H1 (cell line): ENCODE results near the gene ACTRT1.

Experiments
- CBX5 ChIP-seq: fragments of 300-800, 300-1000 bp; sonication (generic); IDR thresholded peaks from 2 replicates; pipeline ENCODE4 v1.7.1; 2016; ENCODE audit warnings: antibody characterized with exemption, low read length, low read depth
- FOSL1 ChIP-seq: IDR thresholded peaks from 2 replicates; pipeline ENCODE4 v1.6.1; 2011; ENCODE audit warnings: mild to moderate bottlenecking, low read depth, low read length, moderate library complexity; ENCODE audit not compliant: insufficient read depth
- JUN ChIP-seq: IDR thresholded peaks from 2 replicates; pipeline ENCODE4 v1.6.1; 2011; ENCODE audit warnings: low read depth, mild to moderate bottlenecking, improper control_type of control experiment, low read length
- KDM1A ChIP-seq: fragments of 200-600, 300-600 bp; sonication (generic); IDR thresholded peaks from 2 replicates; pipeline ENCODE4 v1.7.1; 2016; ENCODE audit warnings: mild to moderate bottlenecking, low read length, borderline replicate concordance
- POLR2AphosphoS5 ChIP-seq: IDR thresholded peaks from 2 replicates; pipeline ENCODE4 v1.6.1; 2011; ENCODE audit warnings: low read depth, low read length
- SP4 ChIP-seq: IDR thresholded peaks from 2 replicates; pipeline ENCODE4 v1.6.1; 2012; ENCODE audit warnings: low read length, inconsistent platforms
- TAF1 ChIP-seq: IDR thresholded peaks from 2 replicates; pipeline ENCODE4 v1.6.1; 2011; ENCODE audit warnings: mild to moderate bottlenecking, low read depth, low read length
- YY1 ChIP-seq: IDR thresholded peaks from 2 replicates; pipeline ENCODE4 v1.6.1; 2011; ENCODE audit warnings: low read depth, mild to moderate bottlenecking, low read length
- TF ChIP-seq, protein P1 (sequence below), 3 experiments: IDR thresholded peaks; 1 replicate in 2 of 3; 2 replicates in 1 of 3; pipeline versions ENCODE4 v1.5.1 to v1.6.1; 2011; ENCODE audit warnings: low read length in 3 of 3, mild to moderate bottlenecking in 3 of 3, inconsistent platforms in 2 of 3, low read depth in 1 of 3, moderate library complexity in 1 of 3; ENCODE audit not compliant: insufficient read depth in 1 of 3; ENCODE audit errors: control extremely low read depth in 1 of 3
- TF ChIP-seq, protein P2 (sequence below): IDR thresholded peaks from 2 replicates; pipeline ENCODE4 v1.6.1; 2011; ENCODE audit warnings: low read depth, mild to moderate bottlenecking, low read length; ENCODE audit not compliant: insufficient read depth
- TF ChIP-seq, protein P3 (sequence below): IDR thresholded peaks from 2 replicates; pipeline ENCODE4 v1.6.1; 2012; ENCODE audit warnings: inconsistent platforms
- TF ChIP-seq, protein P4 (sequence below): fragments of 300-600 bp; sonication (generic); IDR thresholded peaks from 2 replicates; pipeline ENCODE4 v1.7.1; 2012; ENCODE audit warnings: low read length, moderate library complexity, mild to moderate bottlenecking, inconsistent platforms; ENCODE audit not compliant: insufficient replicate concordance

DNA sequence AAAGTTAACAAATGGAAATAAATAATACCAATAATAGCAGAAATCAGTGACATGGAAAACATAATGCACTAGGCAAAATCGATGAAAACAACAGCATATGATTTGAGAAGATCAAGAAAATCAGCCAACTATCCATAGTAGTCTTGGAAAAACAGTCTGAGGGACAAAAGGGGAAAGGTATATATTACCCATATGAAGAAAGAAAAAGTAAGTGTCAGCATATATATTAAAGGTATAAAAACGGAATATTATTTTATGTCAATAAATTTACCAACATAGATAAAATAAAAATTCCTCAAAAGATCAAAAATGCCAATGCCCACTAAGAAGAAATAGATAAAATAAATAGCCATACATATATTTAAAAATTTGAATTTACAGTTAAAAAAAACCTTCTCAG is 33.0 kb downstream of the ACTRT1 start:
- TF ChIP-seq TAF1 (no peak), SP4 (no peak), JUN (no peak), POLR2AphosphoS5 (no peak), YY1 (no peak), CBX5 (no peak), KDM1A (no peak), FOSL1 (no peak)
- TF ChIP-seq, protein P1, sequence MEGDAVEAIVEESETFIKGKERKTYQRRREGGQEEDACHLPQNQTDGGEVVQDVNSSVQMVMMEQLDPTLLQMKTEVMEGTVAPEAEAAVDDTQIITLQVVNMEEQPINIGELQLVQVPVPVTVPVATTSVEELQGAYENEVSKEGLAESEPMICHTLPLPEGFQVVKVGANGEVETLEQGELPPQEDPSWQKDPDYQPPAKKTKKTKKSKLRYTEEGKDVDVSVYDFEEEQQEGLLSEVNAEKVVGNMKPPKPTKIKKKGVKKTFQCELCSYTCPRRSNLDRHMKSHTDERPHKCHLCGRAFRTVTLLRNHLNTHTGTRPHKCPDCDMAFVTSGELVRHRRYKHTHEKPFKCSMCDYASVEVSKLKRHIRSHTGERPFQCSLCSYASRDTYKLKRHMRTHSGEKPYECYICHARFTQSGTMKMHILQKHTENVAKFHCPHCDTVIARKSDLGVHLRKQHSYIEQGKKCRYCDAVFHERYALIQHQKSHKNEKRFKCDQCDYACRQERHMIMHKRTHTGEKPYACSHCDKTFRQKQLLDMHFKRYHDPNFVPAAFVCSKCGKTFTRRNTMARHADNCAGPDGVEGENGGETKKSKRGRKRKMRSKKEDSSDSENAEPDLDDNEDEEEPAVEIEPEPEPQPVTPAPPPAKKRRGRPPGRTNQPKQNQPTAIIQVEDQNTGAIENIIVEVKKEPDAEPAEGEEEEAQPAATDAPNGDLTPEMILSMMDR (IDR thresholded peaks at IDR 0.05; ENCODE audit: control extremely low read depth in 1 of 3, insufficient read depth in 1 of 3, low read depth in 1 of 3, low read length in 3 of 3): no peak
- TF ChIP-seq, protein P2, sequence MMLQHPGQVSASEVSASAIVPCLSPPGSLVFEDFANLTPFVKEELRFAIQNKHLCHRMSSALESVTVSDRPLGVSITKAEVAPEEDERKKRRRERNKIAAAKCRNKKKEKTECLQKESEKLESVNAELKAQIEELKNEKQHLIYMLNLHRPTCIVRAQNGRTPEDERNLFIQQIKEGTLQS: no peak
- TF ChIP-seq, protein P3, sequence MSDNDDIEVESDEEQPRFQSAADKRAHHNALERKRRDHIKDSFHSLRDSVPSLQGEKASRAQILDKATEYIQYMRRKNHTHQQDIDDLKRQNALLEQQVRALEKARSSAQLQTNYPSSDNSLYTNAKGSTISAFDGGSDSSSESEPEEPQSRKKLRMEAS: no peak
- TF ChIP-seq, protein P4, sequence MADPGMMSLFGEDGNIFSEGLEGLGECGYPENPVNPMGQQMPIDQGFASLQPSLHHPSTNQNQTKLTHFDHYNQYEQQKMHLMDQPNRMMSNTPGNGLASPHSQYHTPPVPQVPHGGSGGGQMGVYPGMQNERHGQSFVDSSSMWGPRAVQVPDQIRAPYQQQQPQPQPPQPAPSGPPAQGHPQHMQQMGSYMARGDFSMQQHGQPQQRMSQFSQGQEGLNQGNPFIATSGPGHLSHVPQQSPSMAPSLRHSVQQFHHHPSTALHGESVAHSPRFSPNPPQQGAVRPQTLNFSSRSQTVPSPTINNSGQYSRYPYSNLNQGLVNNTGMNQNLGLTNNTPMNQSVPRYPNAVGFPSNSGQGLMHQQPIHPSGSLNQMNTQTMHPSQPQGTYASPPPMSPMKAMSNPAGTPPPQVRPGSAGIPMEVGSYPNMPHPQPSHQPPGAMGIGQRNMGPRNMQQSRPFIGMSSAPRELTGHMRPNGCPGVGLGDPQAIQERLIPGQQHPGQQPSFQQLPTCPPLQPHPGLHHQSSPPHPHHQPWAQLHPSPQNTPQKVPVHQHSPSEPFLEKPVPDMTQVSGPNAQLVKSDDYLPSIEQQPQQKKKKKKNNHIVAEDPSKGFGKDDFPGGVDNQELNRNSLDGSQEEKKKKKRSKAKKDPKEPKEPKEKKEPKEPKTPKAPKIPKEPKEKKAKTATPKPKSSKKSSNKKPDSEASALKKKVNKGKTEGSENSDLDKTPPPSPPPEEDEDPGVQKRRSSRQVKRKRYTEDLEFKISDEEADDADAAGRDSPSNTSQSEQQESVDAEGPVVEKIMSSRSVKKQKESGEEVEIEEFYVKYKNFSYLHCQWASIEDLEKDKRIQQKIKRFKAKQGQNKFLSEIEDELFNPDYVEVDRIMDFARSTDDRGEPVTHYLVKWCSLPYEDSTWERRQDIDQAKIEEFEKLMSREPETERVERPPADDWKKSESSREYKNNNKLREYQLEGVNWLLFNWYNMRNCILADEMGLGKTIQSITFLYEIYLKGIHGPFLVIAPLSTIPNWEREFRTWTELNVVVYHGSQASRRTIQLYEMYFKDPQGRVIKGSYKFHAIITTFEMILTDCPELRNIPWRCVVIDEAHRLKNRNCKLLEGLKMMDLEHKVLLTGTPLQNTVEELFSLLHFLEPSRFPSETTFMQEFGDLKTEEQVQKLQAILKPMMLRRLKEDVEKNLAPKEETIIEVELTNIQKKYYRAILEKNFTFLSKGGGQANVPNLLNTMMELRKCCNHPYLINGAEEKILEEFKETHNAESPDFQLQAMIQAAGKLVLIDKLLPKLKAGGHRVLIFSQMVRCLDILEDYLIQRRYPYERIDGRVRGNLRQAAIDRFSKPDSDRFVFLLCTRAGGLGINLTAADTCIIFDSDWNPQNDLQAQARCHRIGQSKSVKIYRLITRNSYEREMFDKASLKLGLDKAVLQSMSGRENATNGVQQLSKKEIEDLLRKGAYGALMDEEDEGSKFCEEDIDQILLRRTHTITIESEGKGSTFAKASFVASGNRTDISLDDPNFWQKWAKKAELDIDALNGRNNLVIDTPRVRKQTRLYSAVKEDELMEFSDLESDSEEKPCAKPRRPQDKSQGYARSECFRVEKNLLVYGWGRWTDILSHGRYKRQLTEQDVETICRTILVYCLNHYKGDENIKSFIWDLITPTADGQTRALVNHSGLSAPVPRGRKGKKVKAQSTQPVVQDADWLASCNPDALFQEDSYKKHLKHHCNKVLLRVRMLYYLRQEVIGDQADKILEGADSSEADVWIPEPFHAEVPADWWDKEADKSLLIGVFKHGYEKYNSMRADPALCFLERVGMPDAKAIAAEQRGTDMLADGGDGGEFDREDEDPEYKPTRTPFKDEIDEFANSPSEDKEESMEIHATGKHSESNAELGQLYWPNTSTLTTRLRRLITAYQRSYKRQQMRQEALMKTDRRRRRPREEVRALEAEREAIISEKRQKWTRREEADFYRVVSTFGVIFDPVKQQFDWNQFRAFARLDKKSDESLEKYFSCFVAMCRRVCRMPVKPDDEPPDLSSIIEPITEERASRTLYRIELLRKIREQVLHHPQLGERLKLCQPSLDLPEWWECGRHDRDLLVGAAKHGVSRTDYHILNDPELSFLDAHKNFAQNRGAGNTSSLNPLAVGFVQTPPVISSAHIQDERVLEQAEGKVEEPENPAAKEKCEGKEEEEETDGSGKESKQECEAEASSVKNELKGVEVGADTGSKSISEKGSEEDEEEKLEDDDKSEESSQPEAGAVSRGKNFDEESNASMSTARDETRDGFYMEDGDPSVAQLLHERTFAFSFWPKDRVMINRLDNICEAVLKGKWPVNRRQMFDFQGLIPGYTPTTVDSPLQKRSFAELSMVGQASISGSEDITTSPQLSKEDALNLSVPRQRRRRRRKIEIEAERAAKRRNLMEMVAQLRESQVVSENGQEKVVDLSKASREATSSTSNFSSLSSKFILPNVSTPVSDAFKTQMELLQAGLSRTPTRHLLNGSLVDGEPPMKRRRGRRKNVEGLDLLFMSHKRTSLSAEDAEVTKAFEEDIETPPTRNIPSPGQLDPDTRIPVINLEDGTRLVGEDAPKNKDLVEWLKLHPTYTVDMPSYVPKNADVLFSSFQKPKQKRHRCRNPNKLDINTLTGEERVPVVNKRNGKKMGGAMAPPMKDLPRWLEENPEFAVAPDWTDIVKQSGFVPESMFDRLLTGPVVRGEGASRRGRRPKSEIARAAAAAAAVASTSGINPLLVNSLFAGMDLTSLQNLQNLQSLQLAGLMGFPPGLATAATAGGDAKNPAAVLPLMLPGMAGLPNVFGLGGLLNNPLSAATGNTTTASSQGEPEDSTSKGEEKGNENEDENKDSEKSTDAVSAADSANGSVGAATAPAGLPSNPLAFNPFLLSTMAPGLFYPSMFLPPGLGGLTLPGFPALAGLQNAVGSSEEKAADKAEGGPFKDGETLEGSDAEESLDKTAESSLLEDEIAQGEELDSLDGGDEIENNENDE: no peak
